HG03565 (cell line): ENCODE results near the gene LY6G6C.

Source experiments
- ATAC-seq: cut with Tn5 transposase; IDR thresholded peaks from one replicate; pipeline ENCODE4 v1.9.1; 2021; ENCODE audit warnings: mild to moderate bottlenecking, moderate library complexity; ENCODE audit not compliant: unreplicated experiment

The LY6G6C gene

DNA sequence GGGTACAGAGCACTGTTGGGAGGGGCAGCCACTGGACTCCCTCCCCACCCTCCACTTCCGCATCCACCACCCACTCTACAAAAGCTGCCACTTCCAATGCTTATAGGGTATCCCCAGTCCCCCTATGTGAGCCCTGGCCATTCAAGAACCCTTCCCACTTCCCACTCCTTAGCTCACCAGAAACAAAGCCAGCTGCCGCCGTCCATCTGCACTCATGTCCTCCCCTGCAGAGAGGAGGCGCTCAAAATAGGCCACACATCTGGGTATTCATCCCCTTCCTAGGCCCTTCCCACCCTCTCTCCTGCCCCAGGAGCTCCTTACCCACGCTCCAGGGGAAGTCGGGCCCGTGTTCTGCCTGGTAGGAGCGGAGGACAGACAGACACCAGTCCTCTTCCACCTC lies 34.2 kb downstream of the LY6G6C start:
- no peak for ATAC-seq

DNA sequence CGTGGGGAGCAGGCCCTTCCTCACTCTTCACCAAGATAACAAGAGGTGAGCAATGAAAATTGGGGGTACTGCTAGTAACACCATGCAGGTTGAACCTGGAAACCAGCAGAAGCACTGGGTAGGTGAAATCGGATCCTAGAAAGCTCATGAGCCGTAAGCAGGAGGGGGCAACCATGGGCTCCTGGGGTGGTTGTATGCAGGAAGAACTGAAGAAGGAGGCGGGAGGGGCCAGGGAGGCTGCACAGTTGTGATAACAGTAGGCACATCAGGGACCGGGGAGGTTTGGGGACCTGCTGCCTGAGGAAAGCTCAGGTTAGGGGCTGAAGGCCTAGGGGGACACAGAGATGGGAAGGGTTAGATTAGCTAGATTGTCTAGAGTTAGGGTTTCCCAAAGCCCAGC lies 35.1 kb downstream of the LY6G6C start:
- ATAC-seq = no peak

DNA sequence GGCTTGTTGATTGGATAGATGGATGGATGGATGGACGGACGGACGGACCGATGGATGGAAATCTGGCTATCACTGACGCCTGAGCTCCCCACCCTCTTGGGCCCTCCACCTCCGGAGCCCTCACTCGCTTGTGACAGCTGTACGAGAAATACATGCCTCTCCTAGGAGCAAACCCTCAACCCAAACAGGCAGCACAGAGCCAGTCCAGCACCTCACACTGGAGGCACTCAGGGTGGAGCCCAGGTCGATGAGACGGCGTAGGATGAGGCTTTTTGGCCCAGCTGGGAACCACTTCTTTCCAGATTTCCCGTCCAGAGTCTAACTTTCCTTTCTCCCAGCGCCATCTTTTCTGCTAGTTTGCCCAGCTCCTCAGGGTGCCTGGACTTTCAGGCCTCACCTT lies 38.0 kb downstream of the LY6G6C start:
- ATAC-seq = no peak

DNA sequence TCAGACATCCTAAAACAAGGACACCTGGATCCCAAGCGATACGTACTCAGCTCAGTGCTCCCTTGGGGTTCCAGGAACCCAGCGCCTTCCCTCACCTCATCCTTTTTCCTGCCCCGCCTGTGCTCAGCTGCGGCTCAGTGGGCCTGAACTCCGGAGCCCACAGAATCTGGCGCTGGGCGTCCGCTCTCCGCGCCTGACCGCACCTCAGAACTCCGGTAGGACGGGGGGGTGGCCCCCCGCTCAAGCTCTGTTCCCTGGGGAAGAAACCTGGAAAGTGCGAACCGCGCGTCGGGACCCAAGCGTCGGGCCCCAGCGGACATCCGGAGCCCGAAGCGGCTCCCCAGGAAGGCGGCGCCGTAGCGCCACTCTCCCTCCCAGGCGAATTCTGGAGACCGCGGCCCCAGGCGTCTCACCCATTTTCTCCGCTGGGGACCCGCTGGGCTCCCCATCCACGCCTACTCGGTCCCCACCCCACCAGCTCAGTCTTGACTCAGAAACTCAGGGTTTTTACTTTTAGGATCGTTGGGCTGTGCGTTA lies 40.3 kb downstream of the LY6G6C start:
- no peak for ATAC-seq

DNA sequence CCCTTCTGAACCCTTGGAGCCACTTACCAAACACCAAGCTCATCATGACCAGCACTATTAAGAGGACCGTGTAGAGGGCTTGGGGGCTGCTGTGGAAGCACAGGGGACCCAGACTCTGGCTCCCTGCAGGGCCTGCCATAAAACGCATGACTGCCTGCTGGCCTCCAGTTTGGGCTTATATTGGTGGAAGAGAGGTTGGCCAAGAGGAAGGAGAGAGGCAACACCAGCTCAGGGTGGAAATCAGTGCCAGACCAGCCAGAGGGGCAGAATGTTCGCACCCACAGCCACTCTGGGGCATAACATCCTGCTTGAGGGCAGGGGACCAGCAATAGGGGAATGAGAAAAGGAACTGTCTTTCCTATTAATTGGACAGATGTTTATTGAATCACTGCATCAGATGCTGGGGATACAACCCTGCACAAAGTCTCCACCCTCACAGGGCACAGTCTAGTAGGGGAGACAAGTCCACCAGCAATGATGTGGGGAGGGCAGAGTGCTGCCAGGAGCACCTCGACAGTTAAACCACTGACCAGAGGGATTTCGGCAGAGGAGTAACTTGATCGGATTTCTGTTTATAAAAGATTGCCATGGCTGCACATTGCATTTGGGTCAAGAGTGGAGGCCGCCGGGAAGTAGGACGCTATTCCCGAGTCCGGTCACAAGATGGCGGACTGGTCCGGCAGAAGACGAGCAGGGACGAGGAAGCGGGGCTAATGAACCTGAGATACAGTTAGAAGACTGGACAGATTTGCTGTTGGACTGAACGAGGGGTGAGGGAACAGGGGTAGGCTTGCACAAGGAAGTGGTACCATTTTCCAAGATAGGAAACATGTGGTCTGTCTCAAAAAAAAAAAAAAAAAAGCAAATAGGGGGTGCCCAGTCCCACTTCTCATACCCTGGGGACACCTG lies 41.1 kb downstream of the LY6G6C start, which contains the start of gene LY6G5C:
TSS of gene LY6G5C (minus strand) at position 842 of the 909 bp plus-strand sequence. CDS start at position 148, 694 bp downstream.
- ATAC-seq = no peak

DNA sequence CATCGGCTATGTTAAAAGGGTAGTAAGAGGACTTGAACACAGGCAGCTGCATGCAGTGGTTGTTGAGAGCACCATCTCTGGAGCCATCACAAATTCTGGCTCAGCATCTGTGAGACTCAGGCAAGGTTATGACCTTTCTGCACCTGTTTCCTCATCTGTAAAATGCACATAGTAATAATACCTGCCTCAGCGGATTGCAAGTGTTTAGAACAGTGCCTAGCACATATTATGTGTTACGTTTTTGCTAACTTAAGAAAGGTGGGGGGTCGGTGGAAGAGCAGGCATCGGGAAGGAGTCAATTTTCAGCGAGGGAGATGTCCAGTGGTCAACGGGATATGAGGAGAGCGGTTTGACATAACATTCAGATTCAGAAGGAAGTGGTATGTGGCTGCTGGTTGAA lies 43.6 kb downstream of the LY6G6C start:
- no peak for ATAC-seq

DNA sequence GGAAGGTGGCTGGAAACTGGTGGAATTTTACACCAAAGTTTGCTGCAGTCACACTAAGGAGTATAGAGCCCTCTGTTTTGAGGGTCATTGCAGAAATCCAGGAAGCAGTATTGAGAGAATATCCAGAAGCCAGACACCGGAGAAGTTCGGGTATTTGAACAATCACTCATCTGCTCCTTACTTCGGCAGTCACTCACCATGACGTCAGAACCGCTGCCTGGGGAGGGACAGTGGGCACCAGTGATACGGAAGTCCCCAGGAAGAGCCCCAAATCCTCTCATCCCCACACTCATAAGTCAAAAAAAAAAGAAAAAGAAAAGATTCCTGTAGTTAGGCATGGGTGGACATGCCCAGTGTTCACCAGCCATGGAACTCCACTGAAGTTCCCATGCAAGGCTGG lies 44.6 kb downstream of the LY6G6C start:
- no peak for ATAC-seq

DNA sequence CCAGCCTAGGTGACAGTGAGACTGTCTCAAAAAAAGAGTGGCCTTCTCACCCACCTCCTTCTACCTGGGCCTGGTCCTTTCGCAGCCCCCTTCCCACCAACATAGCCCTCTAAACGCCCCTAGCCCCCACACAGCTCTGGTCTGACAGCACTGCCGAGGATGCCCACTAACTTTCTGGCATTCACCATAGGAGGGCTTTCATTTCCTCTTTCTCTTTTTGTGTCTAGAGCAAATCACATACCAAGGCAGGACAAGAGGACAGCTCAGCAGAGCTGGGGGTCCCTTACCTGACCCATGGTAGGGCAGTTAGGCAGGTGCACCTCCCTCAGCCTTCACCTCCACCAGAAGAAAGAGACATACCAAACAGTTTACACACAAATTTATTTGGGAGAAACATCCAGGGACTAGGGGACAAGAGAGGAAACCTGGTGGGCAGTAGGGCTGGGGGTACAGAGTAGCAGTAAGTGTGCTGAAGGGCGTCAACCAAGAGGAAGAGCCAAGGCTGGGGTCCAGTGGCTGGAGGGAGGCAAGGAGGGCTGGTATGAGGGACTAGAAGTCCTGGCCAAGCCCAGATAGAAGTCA lies 45.1 kb downstream of the LY6G6C start:
- no peak for ATAC-seq

DNA sequence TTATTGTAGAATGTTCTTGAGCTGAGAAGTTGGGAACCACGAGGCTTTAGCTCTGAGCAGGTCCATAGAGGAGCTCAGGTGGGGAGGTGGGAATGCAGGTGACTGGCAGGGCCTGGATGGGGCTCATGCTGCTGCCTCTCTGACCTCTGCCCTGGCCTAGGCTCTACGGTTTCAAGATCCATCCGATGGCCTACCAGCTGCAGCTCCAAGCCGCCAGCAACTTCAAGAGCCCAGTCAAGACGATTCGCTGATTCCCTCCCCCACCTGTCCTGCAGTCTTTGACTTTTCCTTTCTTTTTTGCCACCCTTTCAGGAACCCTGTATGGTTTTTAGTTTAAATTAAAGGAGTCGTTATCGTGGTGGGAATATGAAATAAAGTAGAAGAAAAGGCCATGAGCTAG lies 51.9 kb downstream of the LY6G6C start, which contains the start of gene LY6G5B:
TSS of gene LY6G5B (plus strand) at position 301 of the 400 bp plus-strand sequence. CDS start 975 bp downstream, outside the sequence.
- ATAC-seq = no peak
